ENCODE data around the gene INSR.

INSR gene

GRCh38 chr19:7140137-7140536 is 154.1 kb downstream of the INSR start:
- DNase-seq (ENCODE audit: low read depth), result no peak

- DNase-seq (ENCODE audit: low read depth), result no peak
These were observed 155.1 kb downstream of the INSR start for GRCh38 chr19:7139095-7139494.

DNA sequence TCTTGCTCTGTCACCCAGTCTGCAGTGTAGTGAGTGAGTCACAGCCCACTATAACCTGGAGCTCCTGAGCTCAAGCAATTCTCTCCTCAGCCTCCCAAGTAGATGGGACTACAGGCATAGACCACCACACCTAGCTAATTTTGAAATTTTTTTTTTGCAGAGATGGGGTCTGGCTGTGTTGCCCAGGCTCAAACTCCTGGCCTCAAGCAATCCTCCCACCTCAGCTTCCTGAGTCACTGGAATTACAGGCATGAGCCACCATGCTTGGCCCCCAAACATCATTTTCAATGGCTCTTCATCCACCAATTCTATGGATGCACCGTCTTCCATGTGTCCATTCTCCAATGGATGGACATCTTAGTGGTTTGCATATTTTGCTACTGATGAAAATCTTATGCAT is 155.8 kb downstream of the INSR start:
- no peak for DNase-seq (ENCODE audit: low read depth)

GRCh38 chr19:7137120-7137519 is 157.1 kb downstream of the INSR start:
- no peak for DNase-seq (ENCODE audit: low read depth)

DNA sequence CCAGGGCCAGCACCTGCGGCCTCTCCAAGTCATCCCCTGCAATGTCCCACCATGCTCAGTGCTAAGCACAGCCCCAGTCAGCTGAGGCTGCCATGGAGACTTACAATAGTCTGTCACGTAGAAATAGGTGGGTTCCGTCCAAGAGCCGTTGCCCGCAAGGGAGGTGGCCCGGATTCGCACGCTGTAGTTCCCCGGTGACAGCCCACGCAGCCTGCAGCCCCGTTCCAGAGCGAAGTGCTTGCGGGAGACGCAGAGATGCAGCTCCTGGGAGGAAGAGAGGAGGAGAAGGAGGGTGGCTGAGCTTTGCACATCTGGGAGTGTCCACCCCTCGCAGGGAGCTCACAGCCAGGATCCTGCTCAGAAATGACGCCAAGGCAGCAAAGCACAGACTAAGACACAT is 162.2 kb downstream of the INSR start:
- no peak for DNase-seq (ENCODE audit: low read depth)

- DNase-seq (ENCODE audit: low read depth), result no peak
These were observed 164.2 kb downstream of the INSR start for GRCh38 chr19:7130043-7130442.

DNA sequence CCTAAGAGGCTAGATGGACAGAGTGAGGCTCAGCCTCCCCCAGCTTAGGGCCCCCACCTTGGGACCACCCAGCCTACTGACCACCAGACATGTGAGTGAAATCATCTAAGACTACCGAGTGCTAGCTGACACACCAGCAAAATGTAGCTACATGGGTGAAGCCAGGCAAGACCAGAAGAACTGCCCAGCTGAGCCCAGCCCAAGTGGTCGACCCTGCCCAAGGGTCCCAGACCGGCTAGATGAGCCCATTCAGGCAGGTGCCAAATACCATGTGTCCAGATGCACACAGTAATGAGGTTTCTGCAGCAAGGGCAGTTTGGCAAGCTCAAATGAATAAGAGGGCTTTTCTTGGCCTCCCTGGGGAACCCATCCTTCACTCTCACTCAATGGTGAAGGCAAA is 168.1 kb downstream of the INSR start:
- no peak for DNase-seq (ENCODE audit: low read depth)

- no peak for DNase-seq (ENCODE audit: low read depth)
These were observed 169.0 kb downstream of the INSR start for GRCh38 chr19:7125221-7125620.

GRCh38 chr19:7124782-7125181 is 169.4 kb downstream of the INSR start:
- DNase-seq (ENCODE audit: low read depth), result no peak

DNA sequence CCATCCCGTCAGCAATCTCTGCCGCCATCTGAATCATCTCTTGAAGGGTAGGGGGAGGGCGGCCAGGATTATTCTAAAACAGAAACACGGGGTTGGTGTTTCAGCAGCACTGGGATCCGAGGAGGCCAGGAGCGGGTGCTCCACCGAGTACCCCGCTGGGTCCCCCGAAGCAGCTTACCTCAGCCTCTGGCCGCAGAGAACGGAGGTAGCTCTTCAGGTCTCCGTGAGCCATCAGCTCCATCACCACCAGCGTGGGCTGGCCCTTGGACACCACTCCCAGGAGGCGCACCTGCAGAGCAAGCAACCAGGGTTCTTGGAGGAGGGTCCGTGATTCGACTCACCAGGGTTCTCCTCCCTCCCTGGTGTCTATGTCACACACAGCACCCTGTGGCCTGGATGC is 171.5 kb downstream of the INSR start:
- DNase-seq (ENCODE audit: low read depth), result no peak

DNA sequence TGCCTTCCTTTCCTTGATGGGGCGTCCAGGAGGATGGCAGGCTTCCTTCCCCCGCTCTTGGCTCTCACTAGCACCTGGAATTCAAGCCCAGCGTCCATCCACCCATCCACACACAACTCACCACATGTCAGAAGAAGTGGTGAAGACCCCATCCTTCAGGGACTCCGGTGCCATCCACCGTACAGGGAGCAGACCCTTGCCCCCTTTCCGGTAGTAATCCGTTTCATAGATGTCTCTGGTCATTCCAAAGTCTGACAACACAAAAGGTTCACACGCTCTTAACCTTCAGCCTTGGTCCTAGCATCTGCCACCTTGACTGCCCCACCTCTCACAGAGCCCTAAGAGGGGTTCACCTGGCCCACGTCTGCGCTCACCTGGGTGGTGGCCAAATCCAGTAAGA is 173.7 kb downstream of the INSR start:
- no peak for DNase-seq (ENCODE audit: low read depth)

- DNase-seq (ENCODE audit: low read depth), result no peak
These were observed 174.6 kb downstream of the INSR start for GRCh38 chr19:7119582-7119981.

- DNase-seq (ENCODE audit: low read depth), result no peak
These were observed 177.0 kb downstream of the INSR start for GRCh38 chr19:7117248-7117647.

DNA sequence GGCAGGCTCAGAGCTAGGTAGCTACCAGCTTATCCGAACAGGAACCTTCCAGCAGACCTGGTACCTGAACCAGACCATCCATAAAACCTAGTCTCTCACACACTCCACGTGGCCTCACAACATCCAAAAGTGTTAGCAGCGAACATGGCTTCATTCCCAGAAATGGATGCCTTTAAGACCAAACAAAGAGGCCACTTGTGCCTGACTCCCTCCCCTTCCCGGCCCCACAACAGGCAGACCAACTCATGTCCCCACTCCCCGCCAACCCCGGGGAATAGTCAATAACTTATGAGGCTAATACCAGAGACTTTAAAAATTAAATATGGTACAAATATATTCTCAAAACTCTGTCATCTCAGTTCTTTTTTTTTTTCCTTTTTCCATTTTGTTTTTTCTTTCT is 178.5 kb downstream of the INSR start:
- DNase-seq (ENCODE audit: low read depth), result no peak

- no peak for DNase-seq (ENCODE audit: low read depth)
These were observed 181.0 kb downstream of the INSR start for GRCh38 chr19:7113233-7113632.

DNA sequence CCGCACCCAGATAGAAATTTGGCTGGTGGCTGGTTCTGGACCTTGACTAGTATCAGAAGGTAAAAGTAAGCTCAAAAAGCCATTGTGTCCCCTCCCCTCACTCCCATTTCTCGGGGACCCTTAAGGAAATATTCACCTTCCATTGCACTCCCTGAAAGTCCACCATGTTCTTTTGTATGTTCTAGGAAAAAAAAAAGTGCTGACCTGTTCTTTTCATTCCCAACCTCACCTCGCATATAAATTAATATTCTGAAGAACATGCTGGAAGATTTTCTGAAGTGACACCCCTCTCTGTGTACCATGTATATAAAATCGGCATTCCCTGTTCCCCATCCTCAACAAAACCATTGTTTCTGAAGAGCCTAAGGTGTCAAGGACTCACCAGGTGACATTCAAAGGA is 181.5 kb downstream of the INSR start:
- no peak for DNase-seq (ENCODE audit: low read depth)

- no peak for DNase-seq (ENCODE audit: low read depth)
These were observed 184.4 kb downstream of the INSR start for GRCh38 chr19:7109678-7110289.

- no peak for DNase-seq (ENCODE audit: low read depth)
These were observed 187.2 kb downstream of the INSR start for GRCh38 chr19:7106711-7107657.

- no peak for DNase-seq (ENCODE audit: low read depth)
These were observed 189.3 kb downstream of the INSR start for GRCh38 chr19:7104747-7105447.

DNA sequence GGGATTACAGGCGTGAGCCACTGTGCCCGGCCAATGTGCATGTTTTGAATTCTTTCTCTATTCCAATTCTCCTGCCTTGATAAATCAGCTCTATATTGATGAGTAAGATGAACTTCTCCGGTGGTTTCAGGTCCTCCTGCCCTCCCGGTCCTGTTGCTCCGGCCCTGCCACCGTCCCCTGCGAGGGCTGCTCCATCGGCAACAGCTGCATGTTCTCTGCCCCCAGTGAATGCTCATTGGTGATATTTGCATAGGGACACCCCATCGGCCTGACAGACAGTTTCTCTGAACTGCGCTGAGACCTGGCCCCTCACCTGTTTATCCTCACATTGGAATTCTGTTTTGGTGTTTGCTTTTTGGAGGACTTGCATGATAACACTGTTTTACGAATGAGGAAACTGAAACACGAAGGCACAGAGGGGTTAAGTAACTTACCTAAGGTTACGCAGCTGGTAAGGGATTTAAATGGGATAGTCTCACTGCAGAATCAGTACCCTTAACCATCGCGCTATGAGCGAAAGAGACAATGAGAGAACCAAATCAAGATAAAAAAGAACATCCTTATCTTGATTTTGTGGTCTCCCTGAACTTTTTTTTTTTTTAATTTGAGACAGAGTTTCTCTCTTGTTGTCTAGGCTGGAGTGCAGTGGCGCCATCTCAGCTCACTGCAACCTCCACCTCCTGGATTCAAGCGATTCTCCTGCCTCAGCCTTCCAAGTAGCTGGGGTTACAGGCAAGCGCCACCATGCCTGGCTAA is 192.5 kb downstream of the INSR start:
- no peak for DNase-seq (ENCODE audit: low read depth)

GRCh38 chr19:7099597-7099921 is 194.7 kb downstream of the INSR start:
- DNase-seq (ENCODE audit: low read depth), result no peak
